ENCODE measurements around the gene P2RX2.

DNA sequence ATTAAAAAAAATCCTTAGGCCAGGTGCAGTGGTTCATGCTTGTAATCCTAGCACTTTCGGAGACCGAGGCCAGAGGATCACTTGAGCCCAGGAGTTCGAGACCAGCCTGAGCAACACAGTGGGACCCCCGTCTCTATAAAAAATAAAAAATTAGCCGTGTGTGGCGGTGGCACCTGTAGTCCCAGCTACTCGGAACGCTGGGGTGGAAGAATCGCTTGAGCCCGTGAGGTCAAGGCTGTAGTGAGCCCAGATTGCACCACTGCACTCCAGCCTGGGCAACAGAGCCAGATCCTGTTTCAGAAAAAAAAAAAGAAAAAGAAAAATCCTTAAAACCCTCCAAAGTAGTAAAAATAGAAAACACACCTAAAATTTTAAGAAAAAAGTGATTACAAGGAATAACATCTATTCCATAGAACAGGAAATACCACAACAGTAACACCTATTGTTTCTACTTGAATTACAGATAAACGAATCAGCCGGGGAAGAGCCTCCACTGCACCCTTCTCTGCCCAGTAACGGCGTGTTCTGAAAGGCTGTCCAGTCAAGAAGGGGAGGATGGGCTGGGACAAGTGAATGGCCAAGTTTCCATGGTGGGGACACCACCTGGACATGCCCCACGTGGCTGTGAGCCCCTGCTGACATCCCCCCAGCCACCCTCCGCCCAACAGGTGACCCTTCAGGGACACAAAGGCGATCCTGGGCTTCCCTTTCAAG lies 50.7 kb downstream of the P2RX2 start:
- TF ChIP-seq, protein P1, sequence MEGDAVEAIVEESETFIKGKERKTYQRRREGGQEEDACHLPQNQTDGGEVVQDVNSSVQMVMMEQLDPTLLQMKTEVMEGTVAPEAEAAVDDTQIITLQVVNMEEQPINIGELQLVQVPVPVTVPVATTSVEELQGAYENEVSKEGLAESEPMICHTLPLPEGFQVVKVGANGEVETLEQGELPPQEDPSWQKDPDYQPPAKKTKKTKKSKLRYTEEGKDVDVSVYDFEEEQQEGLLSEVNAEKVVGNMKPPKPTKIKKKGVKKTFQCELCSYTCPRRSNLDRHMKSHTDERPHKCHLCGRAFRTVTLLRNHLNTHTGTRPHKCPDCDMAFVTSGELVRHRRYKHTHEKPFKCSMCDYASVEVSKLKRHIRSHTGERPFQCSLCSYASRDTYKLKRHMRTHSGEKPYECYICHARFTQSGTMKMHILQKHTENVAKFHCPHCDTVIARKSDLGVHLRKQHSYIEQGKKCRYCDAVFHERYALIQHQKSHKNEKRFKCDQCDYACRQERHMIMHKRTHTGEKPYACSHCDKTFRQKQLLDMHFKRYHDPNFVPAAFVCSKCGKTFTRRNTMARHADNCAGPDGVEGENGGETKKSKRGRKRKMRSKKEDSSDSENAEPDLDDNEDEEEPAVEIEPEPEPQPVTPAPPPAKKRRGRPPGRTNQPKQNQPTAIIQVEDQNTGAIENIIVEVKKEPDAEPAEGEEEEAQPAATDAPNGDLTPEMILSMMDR (IDR thresholded peaks at IDR 0.05), result no peak
- no peak for TF ChIP-seq POLR2A (IDR thresholded peaks at IDR 0.05)
- TF ChIP-seq EP300 (IDR thresholded peaks at IDR 0.05), result no peak
